ENCODE data around the gene SH2D1B.
"Not testable (repeated sequence)": the region's sequence is repeated elsewhere in the genome, so short reads cannot be mapped to it uniquely, and the experiment has no call there.

Gene SH2D1B

GRCh38 chr1:162412002-162412401 is at the start of gene SH2D1B:
TSS of gene SH2D1B (minus strand) at chr1:162412136. CDS start at chr1:162412016, 120 bp downstream.
- DNase-seq = no peak

- DNase-seq = no peak
These were observed 46.3 kb upstream of the SH2D1B start for GRCh38 chr1:162458236-162458635.

- DNase-seq = no peak
These were observed 44.4 kb upstream of the SH2D1B start for GRCh38 chr1:162456323-162456722.

GRCh38 chr1:162454361-162454760 is 42.4 kb upstream of the SH2D1B start:
- DNase-seq = not testable (repeated sequence)

- no peak for DNase-seq
These were observed 35.0 kb upstream of the SH2D1B start for GRCh38 chr1:162446946-162447345.

- no peak for DNase-seq
These were observed 33.0 kb upstream of the SH2D1B start for GRCh38 chr1:162444903-162445302.

- not testable (repeated sequence) for DNase-seq
These were observed 21.2 kb upstream of the SH2D1B start for GRCh38 chr1:162432977-162433713.

GRCh38 chr1:162430583-162430982 is 18.6 kb upstream of the SH2D1B start:
- no peak for DNase-seq

- no peak for DNase-seq
These were observed 10.9 kb upstream of the SH2D1B start for GRCh38 chr1:162422662-162423375.

GRCh38 chr1:162421258-162422164 is 9.6 kb upstream of the SH2D1B start:
- DNase-seq = no peak

- no peak for DNase-seq
These were observed 8.2 kb upstream of the SH2D1B start for GRCh38 chr1:162420120-162420519.

- not testable (repeated sequence) for DNase-seq
These were observed 7.6 kb upstream of the SH2D1B start for GRCh38 chr1:162419450-162419931.

GRCh38 chr1:162418584-162418983 is 6.6 kb upstream of the SH2D1B start:
- not testable (repeated sequence) for DNase-seq

- no peak for DNase-seq
These were observed 5.7 kb upstream of the SH2D1B start for GRCh38 chr1:162417650-162418049.

GRCh38 chr1:162416909-162417308 is 5.0 kb upstream of the SH2D1B start:
- no peak for DNase-seq

- DNase-seq = no peak
These were observed 4.3 kb upstream of the SH2D1B start for GRCh38 chr1:162416215-162416614.

GRCh38 chr1:162407539-162407938 is 4.4 kb downstream of the SH2D1B start:
- DNase-seq = no peak

GRCh38 chr1:162406811-162407210 is 5.1 kb downstream of the SH2D1B start:
- DNase-seq = no peak

GRCh38 chr1:162405800-162406199 is 6.1 kb downstream of the SH2D1B start:
- no peak for DNase-seq

GRCh38 chr1:162404550-162405160 is 7.3 kb downstream of the SH2D1B start:
- no peak for DNase-seq

- no peak for DNase-seq
These were observed 11.1 kb downstream of the SH2D1B start for GRCh38 chr1:162400790-162401355.

- DNase-seq = no peak
These were observed 12.8 kb downstream of the SH2D1B start for GRCh38 chr1:162398999-162399580.

All from NCI-H748 treated with DMSO at 0.1 percent for 48 hours (cell line).